HEK293 (cell line): ENCODE measurements around the gene CHMP1B.

Experiments used
- IKZF3 ChIP-seq: fragments of 450-650 bp; IDR thresholded peaks from 2 replicates; pipeline ENCODE4 v1.5.0; 2018; ENCODE audit warnings: missing biosample characterization, mild to moderate bottlenecking, missing genetic modification characterization, moderate library complexity
- KLF8 ChIP-seq: fragments of 450-650 bp; formaldehyde crosslinking; IDR thresholded peaks from 2 replicates; pipeline ENCODE4 v1.5.1; 2016; ENCODE audit warnings: missing biosample characterization, missing genetic modification characterization
- PBX3 ChIP-seq: sonication (generic); formaldehyde crosslinking; IDR thresholded peaks from 2 replicates; pipeline ENCODE4 v1.8.1; 2022; ENCODE audit warnings: mild to moderate bottlenecking, moderate library complexity, missing genetic modification reagents
- PRDM1 ChIP-seq: fragments of 450-650 bp; formaldehyde crosslinking; IDR thresholded peaks from 2 replicates; pipeline ENCODE4; 2016; ENCODE audit warnings: missing biosample characterization, missing genetic modification characterization
- PRDM2 ChIP-seq: fragments of 450-650 bp; formaldehyde crosslinking; IDR thresholded peaks from 2 replicates; pipeline ENCODE4 v1.5.1; 2016; ENCODE audit warnings: missing biosample characterization, missing genetic modification characterization, borderline replicate concordance
- RBAK ChIP-seq: fragments of 450-650 bp; formaldehyde crosslinking; IDR thresholded peaks from 2 replicates; pipeline ENCODE4 v1.5.1; 2016; ENCODE audit warnings: missing biosample characterization, missing genetic modification characterization
- SP3 ChIP-seq: fragments of 450-650 bp; formaldehyde crosslinking; IDR thresholded peaks from 2 replicates; pipeline ENCODE4 v1.5.1; 2016; ENCODE audit warnings: missing biosample characterization, missing genetic modification characterization
- ZBTB7A ChIP-seq: fragments of 450-650 bp; formaldehyde crosslinking; IDR thresholded peaks from 2 replicates; pipeline ENCODE4 v1.5.1; 2016; ENCODE audit warnings: low read depth, missing biosample characterization, missing genetic modification characterization
- ZNF140 ChIP-seq: fragments of 450-650 bp; formaldehyde crosslinking; IDR thresholded peaks from 2 replicates; pipeline ENCODE4 v1.5.1; 2016; ENCODE audit warnings: missing biosample characterization, missing genetic modification characterization
- ZNF169 ChIP-seq: fragments of 450-650 bp; formaldehyde crosslinking; IDR thresholded peaks from 2 replicates; pipeline ENCODE4 v1.5.1; 2016; ENCODE audit warnings: missing biosample characterization, missing genetic modification characterization
- ZNF18 ChIP-seq: fragments of 450-650 bp; formaldehyde crosslinking; IDR thresholded peaks from 2 replicates; pipeline ENCODE4 v1.5.1; 2016; ENCODE audit warnings: missing biosample characterization, missing genetic modification characterization
- ZNF274 ChIP-seq, 2 experiments: fragments of 200-500 bp in 1 of 2; fragments of 450-650 bp in 1 of 2; sonication (Bioruptor generic) in 1 of 2; formaldehyde crosslinking in 1 of 2; IDR thresholded peaks; 2 replicates each; pipeline versions ENCODE4 v1.5.1 to v1.6.1; 2014 to 2016; ENCODE audit warnings: borderline replicate concordance in 1 of 2, inconsistent platforms in 1 of 2, low read length in 1 of 2, missing biosample characterization in 1 of 2, missing genetic modification characterization in 1 of 2
- ZNF280D ChIP-seq: fragments of 450-650 bp; formaldehyde crosslinking; IDR thresholded peaks from 2 replicates; pipeline ENCODE4 v1.5.1; 2016; ENCODE audit warnings: missing biosample characterization, missing genetic modification characterization
- ZNF311 ChIP-seq: fragments of 450-650 bp; formaldehyde crosslinking; IDR thresholded peaks from 2 replicates; pipeline ENCODE4 v1.5.1; 2017; ENCODE audit warnings: missing biosample characterization, missing genetic modification characterization, borderline replicate concordance
- ZNF341 ChIP-seq: fragments of 450-650 bp; formaldehyde crosslinking; IDR thresholded peaks from 2 replicates; pipeline ENCODE4; 2016; ENCODE audit warnings: low read depth, missing biosample characterization, missing genetic modification characterization
- ZNF423 ChIP-seq: fragments of 450-650 bp; formaldehyde crosslinking; IDR thresholded peaks from 2 replicates; pipeline ENCODE4 v1.5.1; 2016; ENCODE audit warnings: missing biosample characterization, missing genetic modification characterization
- ZNF426 ChIP-seq: fragments of 450-650 bp; formaldehyde crosslinking; IDR thresholded peaks from 2 replicates; pipeline ENCODE4 v1.5.1; 2017; ENCODE audit warnings: missing biosample characterization, missing genetic modification characterization, mild to moderate bottlenecking, inconsistent platforms, moderate library complexity
- ZNF513 ChIP-seq: fragments of 450-650 bp; IDR thresholded peaks from 2 replicates; pipeline ENCODE4 v1.5.1; 2018; ENCODE audit warnings: missing biosample characterization, missing genetic modification characterization
- ZNF560 ChIP-seq: fragments of 450-650 bp; formaldehyde crosslinking; IDR thresholded peaks from 2 replicates; pipeline ENCODE4 v1.5.1; 2017; ENCODE audit warnings: missing biosample characterization, missing genetic modification characterization, borderline replicate concordance
- ZNF571 ChIP-seq: fragments of 450-650 bp; formaldehyde crosslinking; IDR thresholded peaks from 2 replicates; pipeline ENCODE4 v1.5.0; 2017; ENCODE audit warnings: missing biosample characterization, missing genetic modification characterization
- ZNF629 ChIP-seq: fragments of 450-650 bp; formaldehyde crosslinking; IDR thresholded peaks from 2 replicates; pipeline ENCODE4 v1.5.1; 2017; ENCODE audit warnings: missing biosample characterization, missing genetic modification characterization
- ZNF677 ChIP-seq: fragments of 450-650 bp; IDR thresholded peaks from 2 replicates; pipeline ENCODE4 v1.5.0; 2018; ENCODE audit warnings: missing biosample characterization, mild to moderate bottlenecking, missing genetic modification characterization, moderate library complexity
- ZNF701 ChIP-seq: fragments of 450-650 bp; formaldehyde crosslinking; IDR thresholded peaks from 2 replicates; pipeline ENCODE4 v1.5.1; 2016; ENCODE audit warnings: missing biosample characterization, missing genetic modification characterization
- ZNF76 ChIP-seq: fragments of 450-650 bp; formaldehyde crosslinking; IDR thresholded peaks from 2 replicates; pipeline ENCODE4; 2016; ENCODE audit warnings: low read depth, missing biosample characterization, missing genetic modification characterization, borderline replicate concordance
- ZNF837 ChIP-seq: fragments of 450-650 bp; formaldehyde crosslinking; IDR thresholded peaks from 2 replicates; pipeline ENCODE4 v1.5.1; 2016; ENCODE audit warnings: missing biosample characterization, missing genetic modification characterization
- ZSCAN23 ChIP-seq: fragments of 450-650 bp; formaldehyde crosslinking; IDR thresholded peaks from 2 replicates; pipeline ENCODE4 v1.5.1; 2016; ENCODE audit warnings: missing biosample characterization, missing genetic modification characterization

Gene CHMP1B

GRCh38 chr18:11849841-11850634 is 1.2 kb upstream of the CHMP1B start (continued):
- TF ChIP-seq PRDM2 (tag by site-specific recombination) = no peak
- no peak for TF ChIP-seq KLF8
- TF ChIP-seq ZNF629 = peak; percentile 94
- no peak for TF ChIP-seq SP3 (tag by site-specific recombination)
- TF ChIP-seq ZNF76 = no peak; the same call in 1 of the 2 replicates
- no peak for TF ChIP-seq ZNF677 (tag by site-specific recombination)
- no peak for TF ChIP-seq ZNF140 (tag by site-specific recombination)
- no peak for TF ChIP-seq ZNF571
- TF ChIP-seq ZNF560 (tag by site-specific recombination) = no peak
- TF ChIP-seq ZNF423 (tag by site-specific recombination) = no peak
- no peak for TF ChIP-seq ZNF701 (tag by site-specific recombination)
- 0 out of 2 replicates have a peak, but pooled peaks have one; percentile 45 for TF ChIP-seq ZSCAN23 (tag by site-specific recombination)
- no peak for TF ChIP-seq ZNF274 (IDR thresholded peaks at IDR 0.05; ENCODE audit: low read length)
- no peak for TF ChIP-seq ZNF274 (tag by site-specific recombination; IDR thresholded peaks at IDR 0.05; ENCODE audit: borderline replicate concordance)
- no peak for TF ChIP-seq RBAK (tag by site-specific recombination)
- peak; percentile 62 for TF ChIP-seq IKZF3 (tag by site-specific recombination)
- peak; percentile 58 for TF ChIP-seq ZNF341 (tag by site-specific recombination)
- no peak for TF ChIP-seq PBX3 (CRISPR knock-in tag)
- TF ChIP-seq ZNF513 = no peak
- no peak for TF ChIP-seq ZNF837 (tag by site-specific recombination)
- TF ChIP-seq ZNF426 (tag by site-specific recombination) = no peak
- no peak for TF ChIP-seq ZBTB7A (tag by site-specific recombination)
- TF ChIP-seq PRDM1 (tag by site-specific recombination) = peak; percentile 39; the same call in 1 of the 2 replicates
- TF ChIP-seq ZNF18 = peak; percentile 84
- TF ChIP-seq ZNF280D (tag by site-specific recombination) = no peak
- no peak for TF ChIP-seq ZNF311
- TF ChIP-seq ZNF169 = no peak
